Measurements from ENCODE around the gene STT3B. TPM values are rescaled to one million over a fixed set of nuclear protein-coding genes. Genes with fewer than 3 reads are reported as not detected.

Gene STT3B
- total RNA-seq, 2 experiments from 2014 or later, result 111 to 113 TPM

DNA sequence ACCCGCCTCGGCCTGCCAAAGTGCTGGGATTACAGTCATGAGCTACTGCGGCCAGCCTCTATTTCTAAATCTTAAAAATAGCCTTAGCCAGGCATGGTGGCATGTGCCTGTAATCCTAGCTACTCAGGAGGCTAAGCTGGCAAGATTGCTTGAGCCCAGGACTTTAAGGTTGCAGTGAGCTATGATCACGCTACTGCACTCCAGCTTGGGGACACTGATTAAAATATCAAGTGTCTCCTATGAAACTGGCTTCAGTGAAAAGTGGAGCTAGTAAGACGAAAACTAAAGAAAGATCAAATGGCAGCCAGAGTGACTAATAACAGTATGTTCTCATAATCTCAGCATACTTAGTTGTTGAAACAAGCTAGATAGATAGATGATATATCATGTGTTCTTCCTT lies 112.5 kb downstream of the STT3B start:
- ATAC-seq (ENCODE audit: poor library complexity) (no peak), DNase-seq (no peak)
- Histone ChIP-seq H3K4me3 (ENCODE audit: low read length) (no peak overlapping the region), H3K27me3 (ENCODE audit: control insufficient read depth in 1 of 2, insufficient read depth in 2 of 2, low read length in 2 of 2) (no peaks in the 10 kb centered on the region), H3K9me3 (ENCODE audit: control insufficient read depth in 1 of 2, insufficient read depth in 1 of 2, low read length in 2 of 2) (peaks cover 11 to 25% of the 10 kb centered on the region in 2 experiments), H3K4me1 (ENCODE audit: insufficient read depth, low read length) (no peaks in the 10 kb centered on the region), H3K27ac (ENCODE audit: low read depth in 1 of 2, low read length in 2 of 2) (no peak overlapping the region), H3K36me3 (ENCODE audit: insufficient read depth, low read length) (peaks cover 11% of the 10 kb centered on the region)
- peaks cover 7% of the 10 kb centered on the region for H3K9me3 Mint-ChIP-seq
- intact Hi-C loops (cut with DNase I, micrococcal nuclease), result no loop called here
- ChIA-PET POLR2A (no interaction called here), CTCF (no interaction called here)
- H3K27me3 Mint-ChIP-seq, result no peaks in the 10 kb centered on the region
- no peaks in the 10 kb centered on the region for H3K4me1 Mint-ChIP-seq (ENCODE audit: low read depth)
- no peak overlapping the region for H3K4me3 Mint-ChIP-seq
- no peak overlapping the region for H3K27ac Mint-ChIP-seq
- H3K36me3 Mint-ChIP-seq (ENCODE audit: low read depth), result peaks cover 64% of the 10 kb centered on the region
- TF ChIP-seq, protein P1, sequence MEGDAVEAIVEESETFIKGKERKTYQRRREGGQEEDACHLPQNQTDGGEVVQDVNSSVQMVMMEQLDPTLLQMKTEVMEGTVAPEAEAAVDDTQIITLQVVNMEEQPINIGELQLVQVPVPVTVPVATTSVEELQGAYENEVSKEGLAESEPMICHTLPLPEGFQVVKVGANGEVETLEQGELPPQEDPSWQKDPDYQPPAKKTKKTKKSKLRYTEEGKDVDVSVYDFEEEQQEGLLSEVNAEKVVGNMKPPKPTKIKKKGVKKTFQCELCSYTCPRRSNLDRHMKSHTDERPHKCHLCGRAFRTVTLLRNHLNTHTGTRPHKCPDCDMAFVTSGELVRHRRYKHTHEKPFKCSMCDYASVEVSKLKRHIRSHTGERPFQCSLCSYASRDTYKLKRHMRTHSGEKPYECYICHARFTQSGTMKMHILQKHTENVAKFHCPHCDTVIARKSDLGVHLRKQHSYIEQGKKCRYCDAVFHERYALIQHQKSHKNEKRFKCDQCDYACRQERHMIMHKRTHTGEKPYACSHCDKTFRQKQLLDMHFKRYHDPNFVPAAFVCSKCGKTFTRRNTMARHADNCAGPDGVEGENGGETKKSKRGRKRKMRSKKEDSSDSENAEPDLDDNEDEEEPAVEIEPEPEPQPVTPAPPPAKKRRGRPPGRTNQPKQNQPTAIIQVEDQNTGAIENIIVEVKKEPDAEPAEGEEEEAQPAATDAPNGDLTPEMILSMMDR (IDR thresholded peaks at IDR 0.05), result no peak

DNA sequence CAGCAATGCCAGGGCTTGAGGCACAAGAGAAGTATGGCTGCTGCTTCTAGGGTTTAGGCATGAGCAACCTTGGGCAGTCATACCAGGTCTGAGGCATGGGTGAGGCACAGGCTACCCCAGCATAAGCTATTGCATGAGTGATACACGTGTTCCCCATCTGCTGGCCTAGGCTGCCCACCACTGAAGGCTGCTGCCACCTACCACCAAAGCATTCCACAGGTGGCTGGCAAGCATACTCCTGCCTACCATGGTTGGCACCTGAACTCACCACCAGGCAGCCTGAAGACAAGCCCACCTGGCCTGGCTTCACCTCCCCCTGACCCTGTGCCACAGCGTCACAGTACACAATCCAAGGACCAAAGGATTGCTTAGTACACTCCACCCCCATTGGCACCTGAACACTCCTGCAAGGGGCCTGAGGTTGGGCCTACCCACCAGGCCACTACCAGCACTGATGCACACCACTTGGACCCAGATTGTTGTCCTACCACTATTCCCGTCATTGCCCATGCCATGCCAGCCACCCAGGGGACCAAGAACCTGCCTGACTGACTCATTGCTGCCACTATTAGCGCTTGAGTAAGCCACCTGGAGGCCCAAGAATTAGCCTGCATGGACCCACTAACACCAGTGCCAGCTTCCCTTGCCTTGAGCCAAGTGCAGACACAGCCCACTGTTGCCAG lies 115.7 kb downstream of the STT3B start:
- no peak overlapping the region for H3K27ac ChIP-seq (ENCODE audit: low read depth in 1 of 2, low read length in 2 of 2)
- ChIA-PET CTCF (no interaction called here), POLR2A (interaction anchor here (0.6 kb wide), 1 partner anchor 723 kb away, joined by 3 read pairs; no protein-coding TSS in a partner anchor)
- no peaks in the 10 kb centered on the region for H3K27me3 Mint-ChIP-seq
- no peak overlapping the region for H3K27ac Mint-ChIP-seq
- H3K27me3 ChIP-seq (ENCODE audit: control insufficient read depth in 1 of 2, insufficient read depth in 2 of 2, low read length in 2 of 2), result no peaks in the 10 kb centered on the region
- ATAC-seq (ENCODE audit: poor library complexity), result no peak
- DNase-seq, result no peak
- intact Hi-C loops (cut with DNase I, micrococcal nuclease), result no loop called here
- peaks cover 22% of the 10 kb centered on the region for H3K9me3 Mint-ChIP-seq
- no peak overlapping the region for H3K4me3 ChIP-seq (ENCODE audit: low read length)
- H3K4me1 ChIP-seq (ENCODE audit: insufficient read depth, low read length), result no peaks in the 10 kb centered on the region
- H3K9me3 ChIP-seq (ENCODE audit: control insufficient read depth in 1 of 2, insufficient read depth in 1 of 2, low read length in 2 of 2), result peaks cover 22 to 57% of the 10 kb centered on the region in 2 experiments
- H3K36me3 Mint-ChIP-seq (ENCODE audit: low read depth), result peaks cover 78% of the 10 kb centered on the region
- peaks cover 11% of the 10 kb centered on the region for H3K36me3 ChIP-seq (ENCODE audit: insufficient read depth, low read length)
- TF ChIP-seq, protein P1 (IDR thresholded peaks at IDR 0.05), result no peak
- no peaks in the 10 kb centered on the region for H3K4me1 Mint-ChIP-seq (ENCODE audit: low read depth)
- H3K4me3 Mint-ChIP-seq, result no peak overlapping the region

- H3K4me3 ChIP-seq (ENCODE audit: low read length), result no peak overlapping the region
- Mint-ChIP-seq H3K4me3 (no peak overlapping the region), H3K27ac (no peak overlapping the region), H3K27me3 (no peaks in the 10 kb centered on the region), H3K4me1 (ENCODE audit: low read depth) (no peaks in the 10 kb centered on the region), H3K36me3 (ENCODE audit: low read depth) (peaks cover 75% of the 10 kb centered on the region), H3K9me3 (peaks cover 39% of the 10 kb centered on the region)
- peaks cover 3% of the 10 kb centered on the region for H3K36me3 ChIP-seq (ENCODE audit: insufficient read depth, low read length)
- H3K4me1 ChIP-seq (ENCODE audit: insufficient read depth, low read length), result no peaks in the 10 kb centered on the region
- H3K27me3 ChIP-seq (ENCODE audit: control insufficient read depth in 1 of 2, insufficient read depth in 2 of 2, low read length in 2 of 2), result no peaks in the 10 kb centered on the region
- intact Hi-C loops (cut with DNase I, micrococcal nuclease), result no loop called here
- ATAC-seq (ENCODE audit: poor library complexity) (no peak), DNase-seq (no peak)
- no peak overlapping the region for H3K27ac ChIP-seq (ENCODE audit: low read depth in 1 of 2, low read length in 2 of 2)
- TF ChIP-seq, protein P1 (IDR thresholded peaks at IDR 0.05), result no peak
- POLR2A ChIA-PET, result no interaction called here
- CTCF ChIA-PET, result no interaction called here
- peaks cover 29 to 95% of the 10 kb centered on the region in 2 experiments for H3K9me3 ChIP-seq (ENCODE audit: control insufficient read depth in 1 of 2, insufficient read depth in 1 of 2, low read length in 2 of 2)
Measured at GRCh38 chr3:31652296-31652695, 119.6 kb downstream of the STT3B start.

All from CD4-positive, alpha-beta T cell (primary cell).